HG02884 (cell line): ENCODE data around the gene FAM161B.

Source experiments
- ATAC-seq: cut with Tn5 transposase; IDR thresholded peaks from one replicate; pipeline ENCODE4 v1.9.1; 2021; ENCODE audit warnings: mild to moderate bottlenecking, moderate library complexity; ENCODE audit not compliant: unreplicated experiment

FAM161B gene

GRCh38 chr14:73884438-73885190, 65.3 kb downstream of the FAM161B start:
- ATAC-seq, result no peak
